HG03457 (cell line): ENCODE data around the gene SLC48A1.

Experiments
- ATAC-seq: cut with Tn5 transposase; IDR thresholded peaks from one replicate; pipeline ENCODE4 v1.9.1; 2021; ENCODE audit warnings: moderate number of reproducible peaks; ENCODE audit not compliant: unreplicated experiment

The SLC48A1 gene

GRCh38 chr12:47773062-47773857 is at the start of gene SLC48A1:
SLC48A1 (plus strand) TSS chr12:47773238; CDS start chr12:47773305, 67 bp downstream.
- peak; percentile 62 for ATAC-seq

GRCh38 chr12:47725091-47725772 is 47.8 kb upstream of the SLC48A1 start, which contains the start of gene ENDOU:
ENDOU (minus strand) TSS chr12:47725490; CDS start chr12:47725413, 77 bp downstream.
- no peak for ATAC-seq

GRCh38 chr12:47725893-47726292 is 47.1 kb upstream of the SLC48A1 start:
- peak; percentile 60 for ATAC-seq

GRCh38 chr12:47729233-47729632 is 43.8 kb upstream of the SLC48A1 start:
- ATAC-seq, result no peak

- no peak for ATAC-seq
These were observed 42.7 kb upstream of the SLC48A1 start for GRCh38 chr12:47730341-47730744.

GRCh38 chr12:47731723-47732122 is 41.3 kb upstream of the SLC48A1 start:
- ATAC-seq, result no peak

- ATAC-seq, result no peak
These were observed 40.5 kb upstream of the SLC48A1 start for GRCh38 chr12:47732504-47732903.

GRCh38 chr12:47733142-47733541 is 39.9 kb upstream of the SLC48A1 start:
- ATAC-seq, result no peak

GRCh38 chr12:47734725-47735480 is 38.1 kb upstream of the SLC48A1 start:
- ATAC-seq, result no peak

- no peak for ATAC-seq
These were observed 37.4 kb upstream of the SLC48A1 start for GRCh38 chr12:47735649-47736048.

- ATAC-seq, result no peak
These were observed 36.8 kb upstream of the SLC48A1 start for GRCh38 chr12:47736216-47736615.

GRCh38 chr12:47736877-47737676 is 36.0 kb upstream of the SLC48A1 start:
- no peak for ATAC-seq

GRCh38 chr12:47737936-47738594 is 35.0 kb upstream of the SLC48A1 start:
- ATAC-seq, result no peak

GRCh38 chr12:47739297-47739696 is 33.7 kb upstream of the SLC48A1 start:
- ATAC-seq, result no peak

- ATAC-seq, result no peak
These were observed 33.1 kb upstream of the SLC48A1 start for GRCh38 chr12:47739979-47740378.

GRCh38 chr12:47740606-47741339 is 32.3 kb upstream of the SLC48A1 start:
- ATAC-seq, result no peak

- ATAC-seq, result no peak
These were observed 31.7 kb upstream of the SLC48A1 start for GRCh38 chr12:47741340-47741703.

GRCh38 chr12:47742253-47742825 is 30.7 kb upstream of the SLC48A1 start:
- ATAC-seq, result no peak

- ATAC-seq, result no peak
These were observed 29.7 kb upstream of the SLC48A1 start for GRCh38 chr12:47743311-47743860.
